ENCODE data around the gene PBX1. TPM values are rescaled to one million over a fixed set of nuclear protein-coding genes. Genes with fewer than 3 reads are reported as not detected.

PBX1 gene
- total RNA-seq, 1 donor from 2014 or later: 0.99 TPM

GRCh38 chr1:164806531-164806930 is 247.5 kb downstream of the PBX1 start:
- DNase-seq (ENCODE audit: low read depth in 2 of 2): no peak

GRCh38 chr1:164813776-164814175 is 254.8 kb downstream of the PBX1 start:
- peak in 1 of 2 donors; percentile 4 for DNase-seq (ENCODE audit: low read depth in 2 of 2)

- no peak for DNase-seq (ENCODE audit: low read depth in 2 of 2)
Observed at GRCh38 chr1:164821648-164822047, 262.7 kb downstream of the PBX1 start.

- no peak for DNase-seq (ENCODE audit: low read depth in 2 of 2)
Observed at GRCh38 chr1:164823486-164824279, 264.7 kb downstream of the PBX1 start.

GRCh38 chr1:164824542-164824941 is 265.6 kb downstream of the PBX1 start:
- no peak for DNase-seq (ENCODE audit: low read depth in 2 of 2)

- no peak for DNase-seq (ENCODE audit: low read depth in 2 of 2)
Observed at GRCh38 chr1:164830628-164831027, 271.6 kb downstream of the PBX1 start.

GRCh38 chr1:164834641-164835040 is 275.7 kb downstream of the PBX1 start:
- DNase-seq (ENCODE audit: low read depth in 2 of 2): no peak

- no peak for DNase-seq (ENCODE audit: low read depth in 2 of 2)
Observed at GRCh38 chr1:164836614-164837018, 277.6 kb downstream of the PBX1 start.

GRCh38 chr1:164838786-164839185 is 279.8 kb downstream of the PBX1 start:
- no peak for DNase-seq (ENCODE audit: low read depth in 2 of 2)

GRCh38 chr1:164840936-164841335 is 282.0 kb downstream of the PBX1 start:
- no peak for DNase-seq (ENCODE audit: low read depth in 2 of 2)

- no peak for DNase-seq (ENCODE audit: low read depth in 2 of 2)
Observed at GRCh38 chr1:164841702-164842465, 282.9 kb downstream of the PBX1 start.

GRCh38 chr1:164842870-164843269 is 283.9 kb downstream of the PBX1 start:
- DNase-seq (ENCODE audit: low read depth in 2 of 2): no peak

- no peak for DNase-seq (ENCODE audit: low read depth in 2 of 2)
Observed at GRCh38 chr1:164843743-164844500, 284.9 kb downstream of the PBX1 start.

- DNase-seq (ENCODE audit: low read depth in 2 of 2): no peak
Observed at GRCh38 chr1:164846731-164847691, 288.0 kb downstream of the PBX1 start.

- no peak for DNase-seq (ENCODE audit: low read depth in 2 of 2)
Observed at GRCh38 chr1:164853146-164853545, 294.2 kb downstream of the PBX1 start.

GRCh38 chr1:164855716-164856329 is 296.8 kb downstream of the PBX1 start:
- DNase-seq (ENCODE audit: low read depth in 2 of 2): no peak

- no peak for DNase-seq (ENCODE audit: low read depth in 2 of 2)
Observed at GRCh38 chr1:164856381-164856780, 297.4 kb downstream of the PBX1 start.

- DNase-seq (ENCODE audit: low read depth in 2 of 2): no peak
Observed at GRCh38 chr1:164857439-164857838, 298.5 kb downstream of the PBX1 start.

- DNase-seq (ENCODE audit: low read depth in 2 of 2): no peak
Observed at GRCh38 chr1:164858096-164858632, 299.2 kb downstream of the PBX1 start.

GRCh38 chr1:164861632-164862031 is 302.6 kb downstream of the PBX1 start:
- DNase-seq (ENCODE audit: low read depth in 2 of 2): no peak

Data from lung microvascular endothelial cell (primary cell).